Keratinocyte (primary cell): ENCODE data around the gene SPECC1L. TPM values are rescaled to one million over a fixed set of nuclear protein-coding genes. Genes with fewer than 3 reads are reported as not detected.
"Not testable (repeated sequence)": the region's sequence is repeated elsewhere in the genome, so short reads cannot be mapped to it uniquely, and the experiment has no call there.

Source experiments
- DNase-seq: peaks from one replicate; pipeline ENCODE4 v3.0.0-alpha.2; 2011; ENCODE audit warnings: low read depth, missing footprints, low spot score
- FAIRE-seq: peaks from 2 replicates; lab custom pipeline; 2011; peaks lifted over from hg19 to GRCh38; lab: Jason Lieb, UNC
- H2AFZ ChIP-seq: 2 replicates; pipeline ENCODE4 v1.6.0; 2012; ENCODE audit warnings: low read length, control low read depth, inconsistent platforms; ENCODE audit not compliant: control insufficient read depth
- H3K27ac ChIP-seq: 2 replicates; pipeline ENCODE4 v1.5.1; 2011; ENCODE audit warnings: low read length; ENCODE audit not compliant: control insufficient read depth, insufficient read depth
- H3K27me3 ChIP-seq: 3 replicates; pipeline ENCODE4 v1.6.0; 2011; ENCODE audit warnings: low read length; ENCODE audit not compliant: control insufficient read depth, insufficient read depth; ENCODE audit errors: extremely low read depth
- H3K36me3 ChIP-seq, 2 experiments: 2 replicates in 1 of 2; 3 replicates in 1 of 2; pipeline ENCODE4 v1.5.1; 2011; ENCODE audit warnings: low read length in 2 of 2, mild to moderate bottlenecking in 1 of 2; ENCODE audit not compliant: control insufficient read depth in 2 of 2, insufficient read depth in 2 of 2; ENCODE audit errors: extremely low read depth in 1 of 2
- H3K4me1 ChIP-seq: 3 replicates; pipeline ENCODE4 v1.5.1; 2011; ENCODE audit warnings: low read length; ENCODE audit not compliant: control insufficient read depth, insufficient read depth; ENCODE audit errors: extremely low read depth
- H3K4me2 ChIP-seq: 3 replicates; pipeline ENCODE4 v1.6.0; 2011; ENCODE audit warnings: low read depth, low read length; ENCODE audit not compliant: control insufficient read depth, insufficient read depth; ENCODE audit errors: extremely low read depth
- H3K4me3 ChIP-seq, 3 experiments: fragments of 200-600 bp in 1 of 3; sonication (generic) in 1 of 3; 2 replicates in 2 of 3; 3 replicates in 1 of 3; pipeline ENCODE4 v1.5.1; 2011 to 2016; ENCODE audit warnings: low read length in 3 of 3, mild to moderate bottlenecking in 3 of 3, control low read depth in 2 of 3, inconsistent platforms in 1 of 3, low read depth in 1 of 3, mixed read lengths in 1 of 3, mixed run types in 1 of 3, moderate library complexity in 1 of 3; ENCODE audit not compliant: control insufficient read depth in 2 of 3, insufficient read depth in 2 of 3; ENCODE audit errors: extremely low read depth in 1 of 3
- H3K79me2 ChIP-seq: 2 replicates; pipeline ENCODE4 v1.6.0; 2012; ENCODE audit warnings: low read length; ENCODE audit not compliant: control insufficient read depth, insufficient read depth
- H3K9ac ChIP-seq: 3 replicates; pipeline ENCODE4 v1.6.0; 2011; ENCODE audit warnings: low read length; ENCODE audit not compliant: control insufficient read depth, insufficient read depth; ENCODE audit errors: extremely low read depth
- H3K9me1 ChIP-seq: 3 replicates; pipeline ENCODE4 v1.6.0; 2011; ENCODE audit warnings: low read length; ENCODE audit not compliant: control insufficient read depth, insufficient read depth; ENCODE audit errors: extremely low read depth
- H3K9me3 ChIP-seq: 2 replicates; pipeline ENCODE4 v1.5.1; 2012; ENCODE audit warnings: low read depth, low read length; ENCODE audit not compliant: control insufficient read depth
- H4K20me1 ChIP-seq: 3 replicates; pipeline ENCODE4 v1.6.0; 2011; ENCODE audit warnings: low read length; ENCODE audit not compliant: control insufficient read depth, insufficient read depth; ENCODE audit errors: extremely low read depth
- dilution Hi-C: fragments of 300-500 bp; cut with MboI; formaldehyde crosslinking; loops from one replicate; pipeline ENCODE4 v1.7.0; 2020; ENCODE audit warnings: low sequenced_read_pairs; ENCODE audit not compliant: extremely low pct_ligation_motif_present
- polyA plus RNA-seq, 5 experiments: library from polyadenylated mRNA; depleted of rRNA in 3 of 5; stranded (reverse) in 3 of 5; stranded (forward) in 1 of 5; unstranded in 1 of 5; fragments of >200 nt; gene quantifications; 1 replicate in 1 of 5; 2 replicates in 3 of 5; 3 replicates in 1 of 5; pipeline versions ENCODE4 v1.2.1 to v1.2.3, GENCODE V29; 2011 to 2012; ENCODE audit warnings: missing spikeins in 2 of 5, low read depth in 1 of 5, low replicate concordance in 1 of 5
- TF ChIP-seq, protein P1 (sequence below), 3 experiments: IDR thresholded peaks in 1 of 3; conservative IDR thresholded peaks in 1 of 3; optimal IDR thresholded peaks in 1 of 3; 2 replicates in 2 of 3; 3 replicates in 1 of 3; pipeline versions ENCODE3 to v1.5.1; 2011; ENCODE audit warnings: low read length in 3 of 3, mild to moderate bottlenecking in 3 of 3, moderate library complexity in 2 of 3, control low read depth in 1 of 3, inconsistent platforms in 1 of 3; ENCODE audit not compliant: insufficient read depth in 2 of 3; ENCODE audit errors: extremely low read depth in 1 of 3

SPECC1L gene
- polyA plus RNA-seq, 1 donor (not counting 4 experiments of a cell fraction or from before 2014, with no cell fraction given), result 19.3 TPM

DNA sequence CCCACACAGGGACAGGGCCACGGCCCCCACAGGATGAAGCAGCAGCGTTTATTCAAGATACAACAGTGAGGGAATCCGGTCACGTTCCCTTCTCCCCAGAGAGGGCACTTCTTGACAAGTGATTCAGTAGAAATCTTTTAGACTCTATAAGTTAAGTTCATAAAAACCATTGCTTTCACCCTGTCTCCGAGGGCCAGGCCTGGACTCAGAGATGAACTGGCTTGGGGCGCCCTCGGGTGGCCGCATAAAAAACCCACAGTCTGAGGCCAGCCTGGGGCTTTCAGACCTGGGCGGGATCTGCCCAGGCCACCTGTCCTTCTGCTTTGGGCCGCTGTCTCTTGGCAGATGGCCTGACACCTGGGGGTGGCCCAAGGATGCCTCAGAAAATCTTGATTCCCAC lies 11.2 kb upstream of the SPECC1L start:
- H3K9me1 ChIP-seq, H3K36me3 ChIP-seq, H2AFZ ChIP-seq, H3K79me2 ChIP-seq, DNase-seq, H3K4me3 ChIP-seq, H3K4me2 ChIP-seq, dilution Hi-C loops, H3K27ac ChIP-seq, H3K27me3 ChIP-seq, H3K9me3 ChIP-seq, FAIRE-seq, H3K9ac ChIP-seq, H4K20me1 ChIP-seq, H3K4me1 ChIP-seq: not testable (repeated sequence)
- TF ChIP-seq, protein P1, sequence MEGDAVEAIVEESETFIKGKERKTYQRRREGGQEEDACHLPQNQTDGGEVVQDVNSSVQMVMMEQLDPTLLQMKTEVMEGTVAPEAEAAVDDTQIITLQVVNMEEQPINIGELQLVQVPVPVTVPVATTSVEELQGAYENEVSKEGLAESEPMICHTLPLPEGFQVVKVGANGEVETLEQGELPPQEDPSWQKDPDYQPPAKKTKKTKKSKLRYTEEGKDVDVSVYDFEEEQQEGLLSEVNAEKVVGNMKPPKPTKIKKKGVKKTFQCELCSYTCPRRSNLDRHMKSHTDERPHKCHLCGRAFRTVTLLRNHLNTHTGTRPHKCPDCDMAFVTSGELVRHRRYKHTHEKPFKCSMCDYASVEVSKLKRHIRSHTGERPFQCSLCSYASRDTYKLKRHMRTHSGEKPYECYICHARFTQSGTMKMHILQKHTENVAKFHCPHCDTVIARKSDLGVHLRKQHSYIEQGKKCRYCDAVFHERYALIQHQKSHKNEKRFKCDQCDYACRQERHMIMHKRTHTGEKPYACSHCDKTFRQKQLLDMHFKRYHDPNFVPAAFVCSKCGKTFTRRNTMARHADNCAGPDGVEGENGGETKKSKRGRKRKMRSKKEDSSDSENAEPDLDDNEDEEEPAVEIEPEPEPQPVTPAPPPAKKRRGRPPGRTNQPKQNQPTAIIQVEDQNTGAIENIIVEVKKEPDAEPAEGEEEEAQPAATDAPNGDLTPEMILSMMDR (optimal IDR thresholded peaks at IDR 0.05 in 1 of 3, IDR thresholded peaks at IDR 0.05 in 1 of 3, conservative IDR thresholded peaks at IDR 0.05 in 1 of 3; ENCODE audit: extremely low read depth in 1 of 3, insufficient read depth in 2 of 3, low read length in 3 of 3), result peak in 2 of 3 experiments; percentile 19 to 22

DNA sequence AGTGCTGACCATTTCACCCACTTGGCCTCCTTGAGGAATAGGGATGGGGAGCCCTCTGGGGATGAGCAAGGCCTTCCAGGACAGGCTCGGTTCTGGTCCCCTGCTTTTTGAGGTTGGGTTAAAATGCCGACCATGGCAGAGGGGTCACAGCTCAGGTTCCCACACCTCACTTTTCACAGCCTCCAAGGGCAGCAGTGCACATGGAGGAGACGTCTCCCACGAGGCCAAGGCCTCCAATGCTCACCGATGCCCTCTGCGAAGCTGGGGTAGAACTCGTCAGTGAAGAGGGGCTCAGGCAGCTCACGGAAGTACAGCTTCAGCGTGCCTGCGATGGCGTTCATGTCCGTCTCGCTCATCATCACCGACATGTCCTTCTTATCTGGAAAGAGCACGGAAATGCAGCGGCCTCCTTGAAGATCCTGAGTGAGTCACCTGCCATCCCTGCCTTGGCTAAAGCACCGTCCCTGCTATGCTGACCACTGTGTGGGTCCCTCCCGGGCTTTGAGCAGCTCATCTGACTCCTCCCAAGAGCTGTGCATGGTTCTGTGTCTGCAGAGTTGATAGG lies 8.4 kb upstream of the SPECC1L start:
- H3K9me1 ChIP-seq, H3K9me3 ChIP-seq, H3K4me2 ChIP-seq, H2AFZ ChIP-seq, H3K9ac ChIP-seq, H3K4me1 ChIP-seq, H3K27ac ChIP-seq, H4K20me1 ChIP-seq, H3K36me3 ChIP-seq, H3K4me3 ChIP-seq, DNase-seq, H3K79me2 ChIP-seq, FAIRE-seq, H3K27me3 ChIP-seq, dilution Hi-C loops: not testable (repeated sequence)

DNA sequence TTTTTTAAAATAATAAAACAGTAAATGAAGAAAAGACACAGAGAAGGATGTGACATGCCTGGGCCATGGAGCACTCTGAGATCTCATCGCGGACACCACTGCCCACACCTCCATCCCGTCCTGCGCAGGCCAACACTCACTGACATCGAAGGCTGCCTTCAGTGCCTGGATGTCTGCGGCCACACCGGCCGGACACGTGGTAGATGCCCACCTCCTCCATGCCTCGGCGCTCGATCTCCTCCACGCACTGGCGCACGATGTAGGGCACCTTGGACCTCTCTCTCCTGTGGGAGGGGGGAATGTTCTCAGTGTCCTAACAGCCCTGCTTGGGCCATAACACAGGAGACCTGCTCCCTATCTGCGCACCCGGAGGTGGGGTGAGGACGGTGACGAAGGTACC lies 7.2 kb upstream of the SPECC1L start:
- H3K27me3 ChIP-seq, dilution Hi-C loops, DNase-seq, H3K9ac ChIP-seq, H3K9me3 ChIP-seq, H3K4me3 ChIP-seq, FAIRE-seq, H2AFZ ChIP-seq, H3K36me3 ChIP-seq, H4K20me1 ChIP-seq, H3K4me1 ChIP-seq, H3K4me2 ChIP-seq, H3K79me2 ChIP-seq, H3K27ac ChIP-seq, H3K9me1 ChIP-seq: not testable (repeated sequence)

DNA sequence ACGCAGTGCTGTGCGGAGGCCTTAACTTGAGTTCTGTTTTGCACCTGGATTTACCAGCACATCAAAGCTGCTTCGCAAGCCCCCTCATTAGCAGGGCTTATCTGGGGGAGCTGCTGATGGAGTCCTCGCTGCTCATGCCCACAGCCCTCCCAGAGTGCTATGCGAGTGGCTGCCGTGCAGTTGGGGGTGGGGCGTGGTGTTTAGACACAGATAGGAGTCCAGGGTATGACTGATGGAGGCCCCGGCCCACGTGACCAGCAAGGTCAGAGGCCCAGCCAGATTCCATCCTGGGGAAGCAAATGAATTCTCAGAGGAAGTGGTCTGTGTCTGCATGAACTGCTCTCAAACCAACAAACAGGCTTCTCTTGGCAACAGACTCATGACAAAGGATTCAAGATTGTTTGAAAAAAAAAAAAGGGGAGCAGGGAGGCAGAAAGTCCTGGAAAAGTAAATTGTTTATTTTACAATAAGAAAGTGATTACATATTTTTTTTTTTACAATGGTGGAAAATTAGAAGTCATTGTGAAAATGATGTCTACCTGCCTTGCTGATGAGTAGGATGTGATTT lies 6.2 kb upstream of the SPECC1L start:
- H3K36me3 ChIP-seq, H3K4me2 ChIP-seq, H3K4me1 ChIP-seq, H4K20me1 ChIP-seq, H3K9ac ChIP-seq, H3K4me3 ChIP-seq, H3K27ac ChIP-seq, H3K9me1 ChIP-seq, H3K79me2 ChIP-seq, FAIRE-seq, DNase-seq, dilution Hi-C loops, H3K9me3 ChIP-seq, H2AFZ ChIP-seq, H3K27me3 ChIP-seq: not testable (repeated sequence)
